NB4 (cell line): ENCODE measurements around the gene C3orf22.

ENCODE experiments used
- DNase-seq: peaks from one replicate; pipeline ENCODE4 v3.0.0; 2010; ENCODE audit warnings: low read depth
- H3K4me3 ChIP-seq: one replicate; pipeline ENCODE4 v1.5.1; 2011; ENCODE audit warnings: mild to moderate bottlenecking, low read depth, low read length, moderate library complexity
- CTCF ChIP-seq: IDR thresholded peaks from one replicate; pipeline ENCODE4 v1.5.1; 2012; ENCODE audit warnings: low read depth, low read length
- MAX ChIP-seq: IDR thresholded peaks from 2 replicates; pipeline ENCODE4 v1.6.1; 2011; ENCODE audit warnings: low read depth, low read length
- MYC ChIP-seq: IDR thresholded peaks from 2 replicates; pipeline ENCODE4 v1.6.1; 2011; ENCODE audit warnings: low read depth, low read length
- POLR2A ChIP-seq: IDR thresholded peaks from 2 replicates; pipeline ENCODE4 v1.6.1; 2011; ENCODE audit warnings: mild to moderate bottlenecking; ENCODE audit not compliant: insufficient read length; ENCODE audit errors: extremely low read depth

The C3orf22 gene

GRCh38 chr3:126541628-126542339, 16.9 kb downstream of the C3orf22 start:
- no peak for TF ChIP-seq MYC
- no peak for TF ChIP-seq MAX
- TF ChIP-seq CTCF: no peak
- TF ChIP-seq POLR2A: no peak
- no peak for DNase-seq
- no peak overlapping the region for H3K4me3 ChIP-seq

GRCh38 chr3:126540951-126541627, 17.6 kb downstream of the C3orf22 start:
- H3K4me3 ChIP-seq: peak overlapping the region; percentile 48
- DNase-seq: peak; percentile 92

GRCh38 chr3:126540342-126540849, 18.3 kb downstream of the C3orf22 start:
- DNase-seq: peak; percentile 97
- TF ChIP-seq CTCF: no peak
- peak; percentile 75; the same call in 1 of the 2 replicates for TF ChIP-seq MYC
- peak; percentile 13 for TF ChIP-seq POLR2A
- TF ChIP-seq MAX: peak; percentile 93
- H3K4me3 ChIP-seq: peak overlapping the region; percentile 48

More at GRCh38 chr3:126540951-126541627, 17.6 kb downstream of the C3orf22 start:
- peak; percentile 30 for TF ChIP-seq MYC
- no peak for TF ChIP-seq CTCF
- peak; percentile 43 for TF ChIP-seq POLR2A
- TF ChIP-seq MAX: peak; percentile 53

- H3K4me3 ChIP-seq: no peak overlapping the region
- DNase-seq: no peak
- no peak for TF ChIP-seq CTCF
Measured at GRCh38 chr3:126539558-126540250, 19.0 kb downstream of the C3orf22 start.

GRCh38 chr3:126538966-126539365, 19.8 kb downstream of the C3orf22 start:
- H3K4me3 ChIP-seq: no peak overlapping the region
- no peak for DNase-seq
- TF ChIP-seq MAX (no peak), POLR2A (no peak), MYC (no peak), CTCF (no peak)
